Esophagus squamous epithelium (tissue), 4 donors: ENCODE data around the gene EEF1AKMT1.

ENCODE experiments used
- CTCF ChIP-seq, 6 experiments: fragments of 450-650 bp in 4 of 6; fragments of 200-600 bp in 2 of 6; sonication (generic) in 2 of 6; IDR thresholded peaks; one replicate each; pipeline ENCODE4 v1.5.1; 2016 to 2019; ENCODE audit warnings: antibody characterized with exemption in 6 of 6, mild to moderate bottlenecking in 4 of 6, moderate library complexity in 4 of 6
- POLR2A ChIP-seq, 4 donors: fragments of 450-650 bp; IDR thresholded peaks; one replicate each; pipeline ENCODE4 v1.6.1; 2017; ENCODE audit warnings: antibody characterized with exemption in 4 of 4, mild to moderate bottlenecking in 4 of 4, moderate library complexity in 3 of 4

GRCh38 chr13:20714161-20714560 is 59.6 kb downstream of the EEF1AKMT1 start:
- TF ChIP-seq CTCF (IDR thresholded peaks at IDR 0.05) (no peak), POLR2A (IDR thresholded peaks at IDR 0.05) (no peak)
